Skin of body (tissue), 2 donors: ENCODE results near the gene HPGD. TPM values are rescaled to one million over a fixed set of nuclear protein-coding genes. Genes with fewer than 3 reads are reported as not detected.
A peak's percentile ranks its signal among the peaks of the same experiment; 100 is the strongest.
"Not testable (repeated sequence)": the region's sequence is repeated elsewhere in the genome, so short reads cannot be mapped to it uniquely, and the experiment has no call there.

ENCODE experiments used
- DNase-seq: peaks from one replicate; lab custom pipeline; 2025; lab: John Stamatoyannopoulos, UW
- total RNA-seq: library from RNA; depleted of rRNA; stranded (reverse); fragments of >200 nt; gene quantifications from one replicate; pipeline ENCODE4 v1.2.3, GENCODE V29; 2014

HPGD gene
- total RNA-seq, 1 donor from 2014 or later = 34.6 TPM

DNA sequence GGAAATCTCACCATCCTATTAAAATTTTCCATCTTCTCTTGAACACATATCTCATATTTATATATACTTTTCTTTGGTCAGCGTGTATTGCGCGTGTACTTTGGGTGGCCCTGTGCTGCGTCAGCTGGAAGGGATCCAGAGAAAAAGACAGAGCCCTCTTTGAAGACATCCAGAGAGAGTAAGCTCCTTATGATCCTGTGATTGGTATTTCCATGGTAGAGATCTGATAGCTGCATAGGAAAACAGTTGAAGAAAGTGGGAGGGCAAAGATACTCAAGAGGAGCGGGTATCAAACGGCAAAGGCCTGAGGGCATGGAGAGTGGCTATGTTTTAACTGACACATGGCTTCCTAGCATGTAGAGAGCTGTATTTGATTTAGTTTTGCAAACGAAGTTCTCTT is 4.4 kb upstream of the HPGD start:
- no peak for DNase-seq

- DNase-seq = no peak
These were observed 2.0 kb upstream of the HPGD start for GRCh38 chr4:174524242-174524641.

DNA sequence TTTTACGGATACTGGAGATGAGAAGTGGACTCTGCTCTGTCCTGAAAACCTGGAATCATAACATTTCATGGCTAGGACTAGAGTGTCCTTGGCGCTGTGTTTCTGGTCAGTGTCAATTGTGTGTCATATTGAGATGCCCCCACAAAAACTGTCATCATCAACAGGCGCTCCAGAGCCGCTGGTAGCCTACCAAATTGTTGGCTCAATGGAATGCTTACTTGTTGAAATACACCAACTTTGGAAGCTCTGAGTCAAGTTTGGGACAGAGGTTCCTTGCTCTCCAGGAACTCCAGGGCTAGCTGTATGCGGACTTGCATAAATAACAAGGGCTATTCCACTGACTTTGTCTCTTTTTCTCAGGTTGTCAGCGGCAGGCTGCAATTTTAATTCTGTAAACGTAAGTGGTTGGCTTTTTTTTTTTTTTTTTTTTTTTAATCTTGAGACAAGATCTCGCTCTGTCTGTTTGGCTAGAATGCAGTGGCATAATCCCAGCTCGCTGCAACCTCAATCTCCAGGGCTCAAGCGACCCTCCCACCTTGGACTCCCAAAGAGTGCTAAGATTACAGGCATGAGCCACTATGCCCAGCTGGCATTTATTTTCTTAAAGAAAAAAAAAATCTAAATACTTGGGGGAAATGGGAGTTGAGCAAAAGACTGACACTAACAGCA is 871 bp upstream of the HPGD start:
- DNase-seq = no peak

DNA sequence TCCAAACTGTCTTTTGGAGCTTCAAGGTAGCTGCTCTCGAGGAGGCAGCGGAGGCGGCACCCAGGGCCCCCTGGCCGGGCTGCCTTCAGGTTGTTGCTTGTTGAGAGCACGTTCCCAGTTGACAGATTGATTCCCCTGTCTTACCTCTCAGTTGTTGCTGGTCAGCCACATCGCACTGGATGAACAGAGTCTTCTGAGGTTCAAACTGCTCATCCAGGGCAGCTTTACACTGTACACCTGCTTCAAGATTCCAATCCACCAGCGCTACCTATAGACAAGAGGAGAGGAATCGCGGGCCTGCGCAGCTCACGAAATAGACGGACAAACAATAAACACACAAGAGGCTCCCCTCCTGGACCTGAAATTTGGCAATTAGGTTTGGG is 497 bp downstream of the HPGD start:
- DNase-seq = no peak

GRCh38 chr4:174520660-174521059 is 1.6 kb downstream of the HPGD start:
- no peak for DNase-seq

- peak; percentile 4 for DNase-seq
These were observed 4.5 kb downstream of the HPGD start for GRCh38 chr4:174517502-174518445.

GRCh38 chr4:174516794-174517193 is 5.5 kb downstream of the HPGD start:
- no peak for DNase-seq

GRCh38 chr4:174516345-174516744 is 5.9 kb downstream of the HPGD start:
- no peak for DNase-seq

- DNase-seq = no peak
These were observed 9.5 kb downstream of the HPGD start for GRCh38 chr4:174512745-174513144.

- DNase-seq = no peak
These were observed 16.4 kb downstream of the HPGD start for GRCh38 chr4:174505892-174506291.

- DNase-seq = no peak
These were observed 17.3 kb downstream of the HPGD start for GRCh38 chr4:174505007-174505406.

GRCh38 chr4:174503079-174503715 is 19.1 kb downstream of the HPGD start:
- DNase-seq = no peak

- DNase-seq = no peak
These were observed 25.5 kb downstream of the HPGD start for GRCh38 chr4:174496631-174497432.

DNA sequence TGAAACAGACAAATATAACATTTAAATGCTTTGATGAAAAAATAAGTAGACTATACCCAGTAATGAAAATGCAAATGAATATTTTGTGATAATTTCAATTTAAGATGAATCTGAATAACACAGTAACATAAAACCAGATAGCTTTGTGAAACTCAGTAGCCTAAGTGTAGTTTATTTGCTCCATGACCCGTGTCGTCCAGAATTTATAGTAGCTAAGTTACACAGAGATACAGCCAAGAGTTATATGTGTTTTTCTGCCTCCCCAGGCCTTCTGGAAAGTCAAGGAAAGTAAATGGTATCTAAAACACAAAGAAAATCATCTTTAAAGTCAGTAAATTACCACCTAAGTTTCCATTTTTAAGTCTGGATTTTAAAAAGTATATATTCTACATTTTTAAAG is 26.7 kb downstream of the HPGD start:
- DNase-seq = no peak

DNA sequence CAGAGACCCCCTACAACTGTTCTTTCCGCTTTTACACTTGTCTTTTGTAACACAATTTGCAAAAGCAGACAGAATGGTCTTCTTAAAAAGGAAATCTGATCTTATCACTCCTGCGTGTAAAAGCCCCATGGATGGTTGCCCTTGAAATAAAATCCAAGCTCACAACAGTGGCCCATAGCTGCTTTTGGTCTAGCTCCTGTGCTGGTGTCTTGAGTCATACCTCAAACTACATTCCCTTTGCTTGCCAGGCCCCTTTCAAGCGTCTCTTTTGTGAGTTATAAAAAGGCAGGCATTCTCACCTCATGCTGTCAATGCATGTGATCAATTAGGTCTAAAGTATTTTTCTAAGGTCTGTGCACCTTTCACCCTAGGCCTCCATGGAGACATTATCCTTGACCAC is 27.6 kb downstream of the HPGD start:
- DNase-seq = no peak

GRCh38 chr4:174494146-174494545 is 28.1 kb downstream of the HPGD start:
- no peak for DNase-seq

DNA sequence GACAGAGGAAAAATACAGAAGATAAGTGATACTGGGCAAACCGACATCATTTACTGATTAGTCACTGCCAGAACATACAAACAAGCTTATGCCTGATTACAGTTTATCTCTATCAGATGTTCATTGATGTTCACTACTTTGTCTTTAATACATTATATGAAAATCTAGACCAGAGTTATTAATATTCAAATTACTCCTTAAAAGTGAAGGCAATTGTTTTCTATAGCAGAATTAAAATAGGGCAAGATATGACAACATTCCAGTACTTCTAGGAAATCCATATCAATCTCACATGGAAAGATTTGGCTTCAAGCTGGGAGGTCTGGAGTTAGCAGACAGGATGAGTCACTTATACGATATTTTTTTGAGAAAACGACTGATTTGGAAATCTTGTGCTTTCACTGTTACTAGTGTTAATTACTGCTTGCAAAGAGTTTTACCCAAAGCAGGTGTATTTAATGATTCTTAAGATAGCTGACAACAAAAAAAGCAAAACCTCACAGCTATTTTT is 31.8 kb downstream of the HPGD start:
- peak; percentile 24 for DNase-seq

DNA sequence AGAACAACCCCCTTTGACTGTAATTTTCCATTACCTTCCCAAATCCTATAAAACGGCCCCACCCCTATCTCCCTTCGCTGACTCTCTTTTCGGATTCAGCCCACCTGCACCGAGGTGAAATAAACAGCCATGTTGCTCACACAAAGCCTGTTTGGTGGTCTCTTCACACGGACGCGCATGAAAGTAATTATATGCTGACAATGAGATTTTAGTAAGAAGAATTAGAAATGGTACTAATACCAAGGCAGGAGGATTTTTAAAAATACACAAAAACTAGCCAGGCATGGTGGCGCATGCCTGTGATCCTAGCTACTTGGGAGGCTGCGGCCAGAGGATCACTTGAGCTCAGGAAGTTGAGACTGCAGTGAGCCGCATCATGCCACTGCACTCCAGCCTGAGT is 33.9 kb downstream of the HPGD start:
- DNase-seq = not testable (repeated sequence)

DNA sequence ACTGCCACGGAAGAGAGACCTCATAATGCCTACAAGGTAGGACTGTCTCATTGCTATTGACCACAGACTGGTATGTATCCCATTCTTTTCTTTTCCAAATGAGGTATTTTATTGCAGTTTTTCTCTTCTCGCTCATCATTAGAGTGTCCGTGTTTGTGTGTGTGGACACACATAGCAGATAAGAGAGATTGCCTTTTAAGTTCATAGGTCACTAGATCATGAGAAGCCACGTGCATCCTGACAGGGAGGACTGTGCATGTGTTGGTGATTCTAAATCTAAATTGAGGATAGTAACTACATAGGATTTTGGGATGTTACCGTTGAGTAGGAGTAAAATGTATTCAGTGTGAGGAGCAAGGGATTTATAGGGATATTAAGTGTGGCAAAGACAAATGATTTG is 37.3 kb downstream of the HPGD start:
- DNase-seq = no peak

- DNase-seq = no peak
These were observed 38.5 kb downstream of the HPGD start for GRCh38 chr4:174483792-174484191.

- DNase-seq = no peak
These were observed 43.1 kb downstream of the HPGD start for GRCh38 chr4:174479140-174479539.
